ENCODE results near the gene TRIM24.

DNA sequence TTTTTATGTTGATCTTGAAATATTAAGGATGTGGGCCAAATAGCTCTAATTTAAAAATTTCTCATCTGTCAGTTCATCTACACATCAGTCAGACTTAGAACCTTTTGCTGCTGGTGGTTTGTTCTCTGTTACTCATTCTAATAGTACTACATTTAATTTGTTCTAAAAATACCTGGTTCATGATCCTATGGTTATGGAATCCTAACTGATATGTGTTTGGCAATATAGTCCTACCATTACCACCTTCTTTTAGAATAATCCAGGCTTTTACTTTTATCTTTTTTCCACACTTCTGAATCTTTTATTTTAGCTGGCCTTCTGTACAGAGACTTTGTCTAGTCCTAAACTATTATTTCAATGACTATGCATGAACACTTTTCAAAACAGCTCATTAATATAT, 124.2 kb downstream of the TRIM24 start:
- TF ChIP-seq CHD2 (IDR thresholded peaks at IDR 0.05; ENCODE audit: low read length, partially characterized antibody) (no peak), CTCF (IDR thresholded peaks at IDR 0.05) (no peak), TEAD4 (IDR thresholded peaks at IDR 0.05; ENCODE audit: borderline replicate concordance, insufficient read depth) (no peak), EZH2phosphoT487 (IDR thresholded peaks at IDR 0.05; ENCODE audit: borderline replicate concordance, low read depth) (no peak)

All from SK-N-SH (cell line).